ENCODE data around the gene ITPR3.

- TF ChIP-seq POLR2A (IDR thresholded peaks at IDR 0.05), result no peak
- TF ChIP-seq CTCF (IDR thresholded peaks at IDR 0.05), result no peak
These were observed 98.3 kb downstream of the ITPR3 start for GRCh38 chr6:33719326-33719987.

Data from Peyer's patch (tissue), 4 donors.